Left ventricle myocardium inferior (tissue), 1 donor: ENCODE data around the gene ANK3. TPM values are rescaled to one million over a fixed set of nuclear protein-coding genes. Genes with fewer than 3 reads are reported as not detected.

Experiments used
- DNase-seq: peaks from one replicate; pipeline ENCODE4 v3.0.0-alpha.2; 2020
- H3K27ac ChIP-seq: fragments of 200-600 bp; replicated peaks from 2 replicates; pipeline ENCODE4 v1.8.0; 2021
- H3K27me3 ChIP-seq: fragments of 200-600 bp; 2 replicates; pipeline ENCODE4 v1.8.0; 2021; ENCODE audit warnings: low read depth
- H3K36me3 ChIP-seq: fragments of 200-600 bp; 2 replicates; pipeline ENCODE4 v1.8.0; 2021
- H3K4me1 ChIP-seq: fragments of 200-600 bp; 2 replicates; pipeline ENCODE4 v1.8.0; 2021
- H3K4me3 ChIP-seq: fragments of 200-600 bp; 2 replicates; pipeline ENCODE4 v1.8.0; 2021; ENCODE audit warnings: mild to moderate bottlenecking, moderate library complexity
- H3K9me3 ChIP-seq: fragments of 200-600 bp; replicated peaks from 2 replicates; pipeline ENCODE4 v1.8.0; 2021
- intact Hi-C: fragments of 100-400 bp; cut with micrococcal nuclease; formaldehyde crosslinking; loops from one replicate; pipeline ENCODE4 v1.11.0; 2022
- total RNA-seq: library from RNA; stranded (reverse); fragmentation: NEBNext Ultra II Directional; extraction: Animal tissue kit (Norgen Biotek cat#: 25700); gene quantifications from one replicate; pipeline ENCODE4 v1.2.1, GENCODE V29; 2021
- TF ChIP-seq, protein P1 (sequence below): fragments of 200-600 bp; IDR thresholded peaks from 2 replicates; pipeline ENCODE4 v1.8.0; 2021; ENCODE audit warnings: antibody characterized with exemption, mild to moderate bottlenecking, borderline replicate concordance
- donor health status: DM: no; HTN: yes; CAD: no; lungs with severe emphysema.

Gene ANK3
- total RNA-seq, 1 donor from 2014 or later, result 179 TPM

DNA sequence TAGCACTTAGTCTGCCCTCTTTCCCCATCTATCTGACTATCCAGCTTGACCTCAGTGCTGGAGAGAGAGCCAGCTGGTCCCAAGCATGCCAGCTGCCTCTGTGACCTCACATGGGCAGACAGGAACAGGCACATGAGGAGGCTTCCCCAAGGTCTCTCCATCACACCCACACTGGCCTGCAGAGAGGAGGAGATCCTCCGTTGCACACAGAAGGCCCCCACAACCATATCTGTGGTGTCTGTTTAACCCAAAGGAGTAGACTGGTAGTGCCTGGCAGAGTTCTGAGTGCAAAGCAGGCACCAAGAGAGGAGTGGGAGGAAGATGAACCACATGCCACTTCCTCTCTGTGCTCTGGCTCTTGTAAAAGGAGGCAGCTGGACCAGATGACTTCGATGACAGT lies 4.8 kb upstream of the ANK3 start:
- Histone ChIP-seq H3K27me3 (no peaks in the 10 kb centered on the region), H3K9me3 (no peaks in the 10 kb centered on the region), H3K4me1 (no peaks in the 10 kb centered on the region), H3K4me3 (no peak overlapping the region), H3K36me3 (no peaks in the 10 kb centered on the region), H3K27ac (no peak overlapping the region)
- TF ChIP-seq, protein P1, sequence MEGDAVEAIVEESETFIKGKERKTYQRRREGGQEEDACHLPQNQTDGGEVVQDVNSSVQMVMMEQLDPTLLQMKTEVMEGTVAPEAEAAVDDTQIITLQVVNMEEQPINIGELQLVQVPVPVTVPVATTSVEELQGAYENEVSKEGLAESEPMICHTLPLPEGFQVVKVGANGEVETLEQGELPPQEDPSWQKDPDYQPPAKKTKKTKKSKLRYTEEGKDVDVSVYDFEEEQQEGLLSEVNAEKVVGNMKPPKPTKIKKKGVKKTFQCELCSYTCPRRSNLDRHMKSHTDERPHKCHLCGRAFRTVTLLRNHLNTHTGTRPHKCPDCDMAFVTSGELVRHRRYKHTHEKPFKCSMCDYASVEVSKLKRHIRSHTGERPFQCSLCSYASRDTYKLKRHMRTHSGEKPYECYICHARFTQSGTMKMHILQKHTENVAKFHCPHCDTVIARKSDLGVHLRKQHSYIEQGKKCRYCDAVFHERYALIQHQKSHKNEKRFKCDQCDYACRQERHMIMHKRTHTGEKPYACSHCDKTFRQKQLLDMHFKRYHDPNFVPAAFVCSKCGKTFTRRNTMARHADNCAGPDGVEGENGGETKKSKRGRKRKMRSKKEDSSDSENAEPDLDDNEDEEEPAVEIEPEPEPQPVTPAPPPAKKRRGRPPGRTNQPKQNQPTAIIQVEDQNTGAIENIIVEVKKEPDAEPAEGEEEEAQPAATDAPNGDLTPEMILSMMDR, result no peak
- DNase-seq, result no peak
- intact Hi-C loops, result no loop called here

DNA sequence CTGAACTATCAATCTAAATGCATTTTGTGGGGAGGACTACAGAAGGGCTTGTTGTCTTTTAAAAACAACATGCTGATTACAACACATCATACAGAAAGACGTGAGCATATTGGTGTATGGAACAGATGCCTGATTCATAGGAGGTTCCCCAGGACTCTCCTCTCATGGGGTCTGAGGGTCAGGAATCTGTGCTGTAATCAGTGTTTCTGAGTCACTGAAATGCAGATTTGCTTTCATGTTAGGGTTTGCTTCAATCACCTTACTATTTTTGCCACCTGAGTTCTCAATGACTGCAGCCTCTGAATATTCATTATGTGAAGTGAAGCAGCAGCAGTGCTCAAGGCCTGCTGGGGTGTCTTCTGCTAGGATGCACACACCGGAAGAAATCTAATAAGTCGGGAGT lies 550 bp upstream of the ANK3 start:
- intact Hi-C loops, result no loop called here
- no peak for DNase-seq
- H3K4me1 ChIP-seq, result peaks cover 3% of the 10 kb centered on the region
- H3K27me3 ChIP-seq, result no peaks in the 10 kb centered on the region
- H3K4me3 ChIP-seq, result no peak overlapping the region
- no peaks in the 10 kb centered on the region for H3K36me3 ChIP-seq
- no peaks in the 10 kb centered on the region for H3K9me3 ChIP-seq
- H3K27ac ChIP-seq, result no peak overlapping the region
- TF ChIP-seq, protein P1, result no peak

DNA sequence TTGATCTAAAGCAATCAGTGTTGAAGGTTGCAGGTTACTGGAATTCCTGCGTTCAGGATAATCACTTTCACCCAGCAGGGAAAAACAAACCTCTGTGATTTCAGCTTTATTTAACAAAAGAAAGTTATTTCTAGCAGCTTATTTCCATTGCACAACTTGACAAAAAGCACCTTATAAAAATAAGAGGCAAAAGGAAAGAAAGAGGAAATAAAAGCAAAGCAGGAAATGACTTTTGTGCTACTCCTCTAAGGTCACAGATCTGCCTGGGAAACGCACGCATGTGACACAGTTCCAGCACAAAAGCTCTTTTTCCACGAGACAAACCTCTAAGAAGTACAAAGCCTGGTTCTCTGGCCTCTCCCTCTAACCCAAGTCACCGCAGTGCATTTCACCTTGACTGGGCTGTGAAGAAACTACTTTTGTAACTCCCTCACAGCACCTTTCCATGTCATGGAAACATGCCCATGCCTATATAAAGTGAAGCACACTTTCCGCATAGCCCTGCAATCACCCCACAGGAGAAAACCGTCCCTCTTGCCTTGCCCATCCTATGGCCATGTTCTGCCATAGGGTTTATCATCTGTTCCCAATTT lies 870 bp downstream of the ANK3 start:
- Histone ChIP-seq H3K4me3 (no peak overlapping the region), H3K9me3 (no peaks in the 10 kb centered on the region), H3K36me3 (no peaks in the 10 kb centered on the region), H3K27ac (no peak overlapping the region), H3K4me1 (peaks cover 10% of the 10 kb centered on the region), H3K27me3 (no peaks in the 10 kb centered on the region)
- TF ChIP-seq, protein P1, result no peak
- intact Hi-C loops, result no loop called here
- DNase-seq, result no peak

DNA sequence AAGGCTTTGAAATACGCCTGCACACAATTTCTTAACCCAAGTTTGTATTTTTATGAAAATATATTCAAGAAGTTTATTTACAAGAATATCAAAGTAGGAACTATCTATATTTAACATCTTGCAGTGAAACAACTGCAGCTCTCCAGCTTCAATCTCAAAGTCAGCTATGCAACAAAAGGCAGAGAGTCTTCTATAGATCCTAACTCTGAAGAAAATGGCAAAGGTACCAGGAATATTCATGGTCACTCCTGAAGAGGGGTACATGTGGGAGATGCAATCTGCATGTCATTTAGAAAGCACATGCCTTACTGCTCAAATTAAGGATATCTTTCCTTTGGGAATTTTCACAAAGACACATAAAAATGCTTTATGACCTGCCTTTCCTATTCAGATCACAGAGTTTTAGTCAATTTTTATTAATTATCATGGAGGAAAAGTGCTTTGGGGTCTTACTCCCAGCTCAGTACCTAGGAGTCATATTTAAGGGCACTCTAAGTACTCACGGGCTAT lies 1.5 kb downstream of the ANK3 start:
- no peak overlapping the region for H3K27ac ChIP-seq
- H3K4me1 ChIP-seq, result peaks cover 10% of the 10 kb centered on the region
- no peaks in the 10 kb centered on the region for H3K36me3 ChIP-seq
- no peak for DNase-seq
- H3K9me3 ChIP-seq, result no peaks in the 10 kb centered on the region
- no peak overlapping the region for H3K4me3 ChIP-seq
- intact Hi-C loops, result no loop called here
- TF ChIP-seq, protein P1, result no peak
- H3K27me3 ChIP-seq, result no peaks in the 10 kb centered on the region

DNA sequence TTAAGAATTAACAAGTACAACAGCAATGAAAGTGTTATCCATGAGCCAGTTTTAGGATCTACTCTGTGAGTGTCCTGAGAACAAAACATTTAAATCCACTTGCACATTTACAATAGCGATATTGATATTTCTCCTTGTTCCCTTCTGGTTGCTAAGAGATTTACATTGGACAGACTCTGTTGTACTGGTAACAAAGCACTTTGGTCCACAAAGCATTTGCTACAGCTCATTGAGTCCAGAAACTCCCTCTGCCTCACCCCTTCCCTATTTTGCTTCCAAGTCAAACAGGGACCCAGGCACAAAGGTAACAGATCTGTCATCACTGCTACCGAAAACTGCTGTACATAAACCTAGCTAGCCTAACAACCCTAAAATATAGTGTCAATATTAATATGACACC lies 2.1 kb downstream of the ANK3 start:
- no peak for DNase-seq
- intact Hi-C loops, result no loop called here
- H3K9me3 ChIP-seq, result no peaks in the 10 kb centered on the region
- H3K36me3 ChIP-seq, result no peaks in the 10 kb centered on the region
- peaks cover 10% of the 10 kb centered on the region for H3K4me1 ChIP-seq
- H3K27me3 ChIP-seq, result no peaks in the 10 kb centered on the region
- TF ChIP-seq, protein P1, result no peak
- no peak overlapping the region for H3K27ac ChIP-seq
- H3K4me3 ChIP-seq, result no peak overlapping the region
